HG02623 (cell line): ENCODE results near the gene MYO1H.
"Not testable (repeated sequence)": the region's sequence is repeated elsewhere in the genome, so short reads cannot be mapped to it uniquely, and the experiment has no call there.

Source experiments
- ATAC-seq: cut with Tn5 transposase; IDR thresholded peaks from one replicate; pipeline ENCODE4 v1.9.1; 2021; ENCODE audit warnings: moderate library complexity; ENCODE audit not compliant: unreplicated experiment

The MYO1H gene

GRCh38 chr12:109469517-109469916 lies 121.8 kb downstream of the MYO1H start:
- no peak for ATAC-seq

GRCh38 chr12:109473006-109473405 lies 125.3 kb downstream of the MYO1H start:
- ATAC-seq = no peak

GRCh38 chr12:109473526-109474270 lies 126.0 kb downstream of the MYO1H start:
- ATAC-seq = not testable (repeated sequence)

GRCh38 chr12:109475121-109475520 lies 127.4 kb downstream of the MYO1H start:
- no peak for ATAC-seq

GRCh38 chr12:109475993-109476806 lies 128.5 kb downstream of the MYO1H start:
- no peak for ATAC-seq

- no peak for ATAC-seq
Measured at GRCh38 chr12:109476807-109477184, 129.1 kb downstream of the MYO1H start.

GRCh38 chr12:109477185-109477962 lies 129.7 kb downstream of the MYO1H start, which contains the start of the genes KCTD10 and UBE3B:
TSS of gene KCTD10 (minus strand) at chr12:109477300. CDS start at chr12:109477262, 38 bp downstream.
TSS of gene UBE3B (plus strand) at chr12:109477634. CDS start at chr12:109483552, 5,918 bp downstream.
- ATAC-seq = peak; percentile 91

GRCh38 chr12:109477963-109478315 lies 130.2 kb downstream of the MYO1H start:
- ATAC-seq = no peak

- ATAC-seq = no peak
Measured at GRCh38 chr12:109479761-109480160, 132.1 kb downstream of the MYO1H start.

- no peak for ATAC-seq
Measured at GRCh38 chr12:109480356-109480755, 132.7 kb downstream of the MYO1H start.

GRCh38 chr12:109481863-109482262 lies 134.2 kb downstream of the MYO1H start:
- ATAC-seq = no peak

- ATAC-seq = no peak
Measured at GRCh38 chr12:109482491-109482890, 134.8 kb downstream of the MYO1H start.

GRCh38 chr12:109482894-109483293 lies 135.2 kb downstream of the MYO1H start:
- no peak for ATAC-seq

- no peak for ATAC-seq
Measured at GRCh38 chr12:109483346-109483745, 135.6 kb downstream of the MYO1H start.

GRCh38 chr12:109485201-109485600 lies 137.5 kb downstream of the MYO1H start:
- no peak for ATAC-seq

GRCh38 chr12:109487181-109488050 lies 139.7 kb downstream of the MYO1H start:
- ATAC-seq = no peak

GRCh38 chr12:109488051-109488665 lies 140.5 kb downstream of the MYO1H start:
- ATAC-seq = no peak

GRCh38 chr12:109489016-109489954 lies 141.6 kb downstream of the MYO1H start:
- ATAC-seq = no peak
